BJ (cell line): ENCODE measurements around the gene ARMC8. TPM values are rescaled to one million over a fixed set of nuclear protein-coding genes. Genes with fewer than 3 reads are reported as not detected.

ENCODE experiments used
- CTCF ChIA-PET: fragments of 350-600 bp; formaldehyde crosslinking; extraction: SDS; loops from one replicate; lab custom pipeline; 2021; ENCODE audit warnings: antibody characterized with exemption, inconsistent platforms; lab: Yijun Ruan, JAX
- POLR2A ChIA-PET: fragments of 300-600 bp; sonication (Branson Sonifier 250); formaldehyde crosslinking; extraction: SDS; loops from one replicate; lab custom pipeline; 2021; ENCODE audit warnings: antibody characterized with exemption; lab: Charles Lee
- DNase-seq: peaks from one replicate; pipeline ENCODE4 v3.0.0-alpha.2; 2011; ENCODE audit warnings: low read depth
- H3K27me3 ChIP-seq: 2 replicates; pipeline ENCODE4 v1.6.0; 2011; ENCODE audit warnings: low read length; ENCODE audit not compliant: control insufficient read depth, insufficient read depth
- H3K36me3 ChIP-seq: 2 replicates; pipeline ENCODE4 v1.5.1; 2011; ENCODE audit warnings: low read length; ENCODE audit not compliant: control insufficient read depth, insufficient read depth
- H3K4me3 ChIP-seq: 2 replicates; pipeline ENCODE4 v1.5.1; 2011; ENCODE audit warnings: low read depth, mild to moderate bottlenecking, control low read depth, low read length
- CTCF ChIP-seq: IDR thresholded peaks from 2 replicates; pipeline ENCODE4 v1.5.1; 2011; ENCODE audit warnings: low read depth, mild to moderate bottlenecking, control low read depth, inconsistent platforms, low read length, moderate library complexity; ENCODE audit not compliant: insufficient read depth
- polyA plus RNA-seq: library from polyadenylated mRNA; depleted of rRNA; stranded (reverse); fragments of >200 nt; gene quantifications from 2 replicates; pipeline ENCODE4 v1.2.3, GENCODE V29; 2011

ARMC8 gene
- polyA plus RNA-seq, 1 experiment = 52.7 TPM

- CTCF ChIA-PET = no interaction called here
- H3K4me3 ChIP-seq = no peak overlapping the region
- no peak for DNase-seq
- H3K36me3 ChIP-seq = no peaks in the 10 kb centered on the region
- no peak for TF ChIP-seq CTCF
- POLR2A ChIA-PET = no interaction called here
- H3K27me3 ChIP-seq = no peaks in the 10 kb centered on the region
These were observed 66.5 kb downstream of the ARMC8 start for GRCh38 chr3:138253609-138254008.

- ChIA-PET CTCF (no interaction called here), POLR2A (no interaction called here)
- DNase-seq = no peak
- Histone ChIP-seq H3K36me3 (no peaks in the 10 kb centered on the region; the same call in 1 of the 2 replicates), H3K4me3 (no peak overlapping the region), H3K27me3 (no peaks in the 10 kb centered on the region)
- no peak for TF ChIP-seq CTCF
These were observed 67.1 kb downstream of the ARMC8 start for GRCh38 chr3:138254216-138254615.

- POLR2A ChIA-PET = no interaction called here
- no peak for TF ChIP-seq CTCF
- H3K4me3 ChIP-seq = no peak overlapping the region
- H3K27me3 ChIP-seq = no peaks in the 10 kb centered on the region
- H3K36me3 ChIP-seq = no peaks in the 10 kb centered on the region; the same call in 1 of the 2 replicates
- CTCF ChIA-PET = interaction anchor here (1.1 kb wide), 1 partner anchor 14 kb away, joined by 4 read pairs; no protein-coding TSS in a partner anchor
- DNase-seq = no peak
These were observed 68.9 kb downstream of the ARMC8 start for GRCh38 chr3:138256022-138256421.

- POLR2A ChIA-PET = no interaction called here
- H3K4me3 ChIP-seq = no peak overlapping the region
- CTCF ChIA-PET = no interaction called here
These were observed 70.9 kb downstream of the ARMC8 start for GRCh38 chr3:138257986-138258385.

GRCh38 chr3:138259126-138259525, 72.0 kb downstream of the ARMC8 start:
- Histone ChIP-seq H3K36me3 (no peaks in the 10 kb centered on the region; the same call in 1 of the 2 replicates), H3K27me3 (no peaks in the 10 kb centered on the region), H3K4me3 (no peak overlapping the region)
- CTCF ChIA-PET = interaction anchor here (0.9 kb wide), 1 partner anchor 91 kb away, joined by 3 read pairs; no protein-coding TSS in a partner anchor
- POLR2A ChIA-PET = no interaction called here
- DNase-seq = no peak
- TF ChIP-seq CTCF = no peak

More at GRCh38 chr3:138257986-138258385, 70.9 kb downstream of the ARMC8 start:
- DNase-seq = no peak
- H3K27me3 ChIP-seq = no peaks in the 10 kb centered on the region
- TF ChIP-seq CTCF = no peak
- H3K36me3 ChIP-seq = no peaks in the 10 kb centered on the region; the same call in 1 of the 2 replicates
